NCI-H1092 (cell line): ENCODE measurements around the gene LIX1L.

Source experiments
- DNase-seq: peaks from one replicate; lab custom pipeline; 2025; lab: John Stamatoyannopoulos, UW

Gene LIX1L

GRCh38 chr1:145957443-145958319, at the start of gene LIX1L:
TSS of gene LIX1L (minus strand) at chr1:145958017. CDS start at chr1:145957927, 90 bp downstream.
- peak; percentile 97 for DNase-seq

- no peak for DNase-seq
Observed at GRCh38 chr1:146001709-146002108, 43.9 kb upstream of the LIX1L start.

- peak; percentile 81 for DNase-seq
Observed at GRCh38 chr1:145999321-146000024, 41.7 kb upstream of the LIX1L start.

- peak; percentile 35 for DNase-seq
Observed at GRCh38 chr1:145997718-145998023, 39.9 kb upstream of the LIX1L start.

- DNase-seq: no peak
Observed at GRCh38 chr1:145997016-145997717, 39.4 kb upstream of the LIX1L start.

- DNase-seq: peak; percentile 99
Observed at GRCh38 chr1:145996433-145997015, 38.7 kb upstream of the LIX1L start, which contains the start of gene TXNIP. TSS of gene TXNIP (minus strand) at chr1:145996579. CDS start at chr1:145996266, 313 bp downstream.

GRCh38 chr1:145995964-145996432, 38.2 kb upstream of the LIX1L start:
- no peak for DNase-seq

GRCh38 chr1:145995148-145995881, 37.5 kb upstream of the LIX1L start:
- no peak for DNase-seq

- DNase-seq: no peak
Observed at GRCh38 chr1:145994391-145995120, 36.7 kb upstream of the LIX1L start.

GRCh38 chr1:145993618-145994390, 36.0 kb upstream of the LIX1L start:
- no peak for DNase-seq

- DNase-seq: no peak
Observed at GRCh38 chr1:145992958-145993617, 35.3 kb upstream of the LIX1L start.

- DNase-seq: no peak
Observed at GRCh38 chr1:145992502-145992936, 34.7 kb upstream of the LIX1L start.

- DNase-seq: no peak
Observed at GRCh38 chr1:145991735-145992412, 34.1 kb upstream of the LIX1L start.

GRCh38 chr1:145990249-145990855, 32.5 kb upstream of the LIX1L start:
- no peak for DNase-seq

- DNase-seq: no peak
Observed at GRCh38 chr1:145988773-145989172, 31.0 kb upstream of the LIX1L start.

- no peak for DNase-seq
Observed at GRCh38 chr1:145987926-145988325, 30.1 kb upstream of the LIX1L start.

GRCh38 chr1:145986551-145986950, 28.7 kb upstream of the LIX1L start:
- DNase-seq: no peak
